OCI-LY7 (cell line): ENCODE measurements around the gene HEPACAM. TPM values are rescaled to one million over a fixed set of nuclear protein-coding genes. Genes with fewer than 3 reads are reported as not detected.

Source experiments
- BruUV-seq: library from RNA; stranded (reverse); fragments of 400-500 nt; replicated peaks from 2 replicates; lab custom pipeline; 2021; lab: Mats Ljungman, UMichigan
- CTCF ChIA-PET: fragments of 300-600 bp; sonication (Branson Sonifier 250); formaldehyde crosslinking; loops from one replicate; lab custom pipeline; 2022; ENCODE audit warnings: antibody characterized with exemption; ENCODE audit not compliant: unreplicated experiment; lab: Charles Lee
- POLR2A ChIA-PET: fragments of 300-600 bp; sonication (Branson Sonifier 250); formaldehyde crosslinking; loops from one replicate; lab custom pipeline; 2022; ENCODE audit warnings: antibody characterized with exemption; lab: Charles Lee
- DNase-seq: peaks from one replicate; pipeline ENCODE4 v3.0.0-alpha.2; 2015; ENCODE audit warnings: low spot score
- H2AFZ ChIP-seq: fragments of 200-600 bp; sonication (generic), shearing (Covaris generic); 2 replicates; pipeline ENCODE4 v1.6.1; 2014; ENCODE audit warnings: mild to moderate bottlenecking, antibody characterized with exemption, low read length, moderate library complexity
- H3K27ac ChIP-seq: fragments of 200-600 bp; sonication (generic); 2 replicates; pipeline ENCODE4 v1.5.1; 2014; ENCODE audit warnings: mixed run types, low read depth, mild to moderate bottlenecking, moderate library complexity, low read length, inconsistent platforms; ENCODE audit not compliant: poor library complexity, severe bottlenecking
- H3K36me3 ChIP-seq: fragments of 200-600 bp; sonication (generic); 2 replicates; pipeline ENCODE4 v1.6.1; 2014; ENCODE audit warnings: mild to moderate bottlenecking, antibody characterized with exemption, low read length, moderate library complexity, mixed read lengths; ENCODE audit not compliant: insufficient read depth
- H3K4me1 ChIP-seq: fragments of 200-600 bp; sonication (generic); 2 replicates; pipeline ENCODE4 v1.5.1; 2014; ENCODE audit warnings: mild to moderate bottlenecking, low read length; ENCODE audit not compliant: insufficient read depth, poor library complexity, severe bottlenecking
- H3K4me2 ChIP-seq: fragments of 200-600 bp; sonication (generic); 2 replicates; pipeline ENCODE4 v1.6.1; 2014; ENCODE audit warnings: mild to moderate bottlenecking, low read length
- H3K4me3 ChIP-seq: fragments of 200-600 bp; sonication (generic); 2 replicates; pipeline ENCODE4 v1.5.1; 2014; ENCODE audit warnings: mild to moderate bottlenecking, low read depth, low read length; ENCODE audit not compliant: poor library complexity, severe bottlenecking
- H3K79me2 ChIP-seq: fragments of 200-600 bp; sonication (generic); 2 replicates; pipeline ENCODE4 v1.6.1; 2016; ENCODE audit warnings: low read depth, mild to moderate bottlenecking, low read length, moderate library complexity, mixed read lengths; ENCODE audit not compliant: insufficient read depth
- H3K9me2 ChIP-seq: fragments of 200-600 bp; sonication (generic); 2 replicates; pipeline ENCODE4 v1.6.1; 2016; ENCODE audit warnings: mild to moderate bottlenecking, low read length, mixed read lengths; ENCODE audit not compliant: insufficient read depth
- H3K9me3 ChIP-seq: fragments of 200-600 bp; sonication (generic); 2 replicates; pipeline ENCODE4 v1.6.1; 2014; ENCODE audit warnings: mild to moderate bottlenecking, mixed run types, low read length, mixed read lengths
- H4K20me1 ChIP-seq: fragments of 200-600 bp; sonication (generic); 2 replicates; pipeline ENCODE4 v1.6.1; 2014; ENCODE audit warnings: mild to moderate bottlenecking, antibody characterized with exemption, low read length, moderate library complexity, mixed read lengths; ENCODE audit not compliant: insufficient read depth
- EZH2phosphoT487 ChIP-seq: fragments of 200-600 bp; sonication (generic); IDR thresholded peaks from 2 replicates; pipeline ENCODE4 v1.6.1; 2018; ENCODE audit warnings: low read depth, borderline replicate concordance, mild to moderate bottlenecking, mixed run types, antibody characterized with exemption, low read length, moderate library complexity, mixed read lengths
- intact Hi-C: fragments of 100-400 bp; cut with micrococcal nuclease; formaldehyde crosslinking; loops from one replicate; pipeline ENCODE4 v1.10.0; 2022; ENCODE audit not compliant: unreplicated experiment
- total RNA-seq, 2 experiments: library from RNA; depleted of rRNA in 1 of 2; stranded (reverse); fragments of >200 nt in 1 of 2; shearing (Covaris generic) in 1 of 2; gene quantifications; 2 replicates each; pipeline ENCODE4 v1.2.3, GENCODE V29; 2014 to 2022
- TF ChIP-seq, protein P1 (sequence below): fragments of 200-600 bp; sonication (generic); conservative IDR thresholded peaks from 2 replicates; pipeline ENCODE4 v1.5.1; 2014; ENCODE audit warnings: mild to moderate bottlenecking, antibody characterized with exemption, low read length, moderate library complexity, mixed read lengths

The HEPACAM gene
- total RNA-seq, 2 experiments from 2014 or later = not detected

DNA sequence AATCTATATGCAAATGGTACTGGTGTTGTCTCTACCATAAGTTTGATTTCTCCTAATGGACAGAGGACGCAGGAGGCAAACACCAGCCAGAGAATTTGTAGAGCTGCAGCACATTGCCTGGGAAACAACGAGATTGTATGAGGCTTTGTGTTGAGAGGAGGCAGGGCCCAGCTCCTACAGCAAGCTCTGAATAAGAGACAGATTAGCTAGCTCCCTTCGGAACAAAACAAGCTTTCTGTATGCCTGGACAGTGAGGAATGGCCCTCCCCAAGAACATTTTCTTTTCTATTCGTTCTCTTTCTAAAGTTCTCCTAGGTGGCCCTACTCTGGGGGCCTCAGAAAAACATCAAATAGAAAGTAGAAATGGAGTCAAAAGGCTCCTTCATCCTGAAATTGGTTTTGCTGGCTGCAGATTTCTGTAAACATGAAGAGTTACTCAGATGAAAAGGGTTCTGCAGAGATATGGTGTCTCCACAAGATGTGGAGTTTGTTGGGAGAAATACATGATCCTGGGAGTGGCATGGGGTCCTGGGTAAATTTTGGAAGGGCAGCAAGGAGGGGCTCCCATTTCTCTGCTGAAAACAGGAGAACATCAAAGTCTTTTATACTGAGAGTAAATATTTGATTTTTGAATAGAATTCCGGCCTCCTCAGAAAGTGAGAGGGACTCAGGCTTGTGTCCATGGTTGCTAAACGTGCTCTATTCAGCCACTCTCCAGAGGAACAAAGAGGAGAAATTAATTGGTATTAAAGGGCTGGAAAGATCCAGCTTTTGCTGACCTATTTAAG, 6.8 kb upstream of the HEPACAM start:
- no peak for DNase-seq
- Histone ChIP-seq H3K4me3 (no peak overlapping the region), H3K4me1 (no peaks in the 10 kb centered on the region), H3K79me2 (no peaks in the 10 kb centered on the region), H2AFZ (no peak overlapping the region), H3K4me2 (no peak overlapping the region), H3K36me3 (no peaks in the 10 kb centered on the region), H3K27ac (no peak overlapping the region), H3K9me2 (no peaks in the 10 kb centered on the region), H4K20me1 (no peaks in the 10 kb centered on the region), H3K9me3 (no peaks in the 10 kb centered on the region)
- BruUV-seq = no TSS peak
- TF ChIP-seq, protein P1, sequence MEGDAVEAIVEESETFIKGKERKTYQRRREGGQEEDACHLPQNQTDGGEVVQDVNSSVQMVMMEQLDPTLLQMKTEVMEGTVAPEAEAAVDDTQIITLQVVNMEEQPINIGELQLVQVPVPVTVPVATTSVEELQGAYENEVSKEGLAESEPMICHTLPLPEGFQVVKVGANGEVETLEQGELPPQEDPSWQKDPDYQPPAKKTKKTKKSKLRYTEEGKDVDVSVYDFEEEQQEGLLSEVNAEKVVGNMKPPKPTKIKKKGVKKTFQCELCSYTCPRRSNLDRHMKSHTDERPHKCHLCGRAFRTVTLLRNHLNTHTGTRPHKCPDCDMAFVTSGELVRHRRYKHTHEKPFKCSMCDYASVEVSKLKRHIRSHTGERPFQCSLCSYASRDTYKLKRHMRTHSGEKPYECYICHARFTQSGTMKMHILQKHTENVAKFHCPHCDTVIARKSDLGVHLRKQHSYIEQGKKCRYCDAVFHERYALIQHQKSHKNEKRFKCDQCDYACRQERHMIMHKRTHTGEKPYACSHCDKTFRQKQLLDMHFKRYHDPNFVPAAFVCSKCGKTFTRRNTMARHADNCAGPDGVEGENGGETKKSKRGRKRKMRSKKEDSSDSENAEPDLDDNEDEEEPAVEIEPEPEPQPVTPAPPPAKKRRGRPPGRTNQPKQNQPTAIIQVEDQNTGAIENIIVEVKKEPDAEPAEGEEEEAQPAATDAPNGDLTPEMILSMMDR = no peak
- TF ChIP-seq EZH2phosphoT487 = no peak
- ChIA-PET CTCF (no interaction called here), POLR2A (no interaction called here)
- intact Hi-C loops = no loop called here

DNA sequence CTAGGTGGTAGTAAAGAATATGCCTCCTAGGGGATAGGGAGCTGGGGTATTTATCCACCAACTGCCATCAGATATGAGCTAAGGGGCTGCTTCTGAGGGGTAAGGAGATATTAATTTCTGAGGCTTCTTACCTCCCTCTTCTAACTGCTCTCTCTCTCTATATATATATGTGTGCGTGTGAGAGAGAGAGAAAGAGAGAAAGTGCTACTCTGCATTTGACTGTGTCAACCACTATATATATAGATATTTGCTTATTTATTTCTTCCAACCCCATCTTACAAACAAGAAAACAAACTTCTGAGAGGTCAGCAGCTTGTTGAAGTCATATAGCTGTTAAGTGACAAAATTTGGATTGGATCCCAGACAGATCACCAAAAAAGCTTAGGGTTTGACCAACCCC, 5.9 kb upstream of the HEPACAM start:
- intact Hi-C loops = no loop called here
- Histone ChIP-seq H3K9me3 (no peaks in the 10 kb centered on the region), H3K9me2 (no peaks in the 10 kb centered on the region), H2AFZ (no peak overlapping the region), H3K36me3 (no peaks in the 10 kb centered on the region), H3K4me3 (no peak overlapping the region), H3K27ac (no peak overlapping the region), H3K79me2 (no peaks in the 10 kb centered on the region), H3K4me2 (no peak overlapping the region), H3K4me1 (no peaks in the 10 kb centered on the region), H4K20me1 (no peaks in the 10 kb centered on the region)
- CTCF ChIA-PET = interaction anchor here (0.5 kb wide), 1 partner anchor 445 kb away, joined by 3 read pairs; no protein-coding TSS in a partner anchor
- TF ChIP-seq, protein P1 = no peak
- TF ChIP-seq EZH2phosphoT487 = no peak
- POLR2A ChIA-PET = interaction anchor here (0.5 kb wide), 1 partner anchor 294 kb away, joined by 6 read pairs; no protein-coding TSS in a partner anchor
- DNase-seq = no peak
- BruUV-seq = no TSS peak

DNA sequence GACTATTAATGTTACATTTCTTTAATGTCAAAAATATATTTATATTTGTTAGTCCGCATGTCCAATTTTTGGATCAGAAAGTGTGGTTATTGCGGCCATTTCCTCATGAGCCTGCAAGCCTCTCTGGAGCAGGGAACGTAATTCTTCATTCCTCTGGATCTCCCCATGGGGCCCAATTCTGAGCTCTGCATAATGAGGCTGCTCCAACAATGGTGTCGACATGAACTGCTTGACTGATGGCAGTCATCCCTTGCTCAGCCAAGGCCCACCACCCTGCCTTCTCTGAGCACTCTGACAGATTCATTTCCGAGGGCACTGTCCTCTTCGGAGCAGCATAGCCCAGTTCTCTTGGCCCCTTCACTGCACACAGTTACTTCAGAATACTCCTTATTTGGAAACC, 3.1 kb upstream of the HEPACAM start:
- intact Hi-C loops = no loop called here
- H4K20me1 ChIP-seq = no peaks in the 10 kb centered on the region
- no peak overlapping the region for H3K4me2 ChIP-seq
- H3K36me3 ChIP-seq = no peaks in the 10 kb centered on the region
- CTCF ChIA-PET = no interaction called here
- H3K79me2 ChIP-seq = no peaks in the 10 kb centered on the region
- no peaks in the 10 kb centered on the region for H3K4me1 ChIP-seq
- H3K27ac ChIP-seq = no peak overlapping the region
- no TSS peak for BruUV-seq
- no peak for DNase-seq
- H3K9me2 ChIP-seq = no peaks in the 10 kb centered on the region
- no peak overlapping the region for H2AFZ ChIP-seq
- H3K9me3 ChIP-seq = no peaks in the 10 kb centered on the region
- POLR2A ChIA-PET = interaction anchor here (1.1 kb wide), 1 partner anchor 230 kb away, joined by 4 read pairs; no protein-coding TSS in a partner anchor
- no peak overlapping the region for H3K4me3 ChIP-seq
- TF ChIP-seq EZH2phosphoT487 = no peak
- TF ChIP-seq, protein P1 = no peak
